Caco-2 (cell line): Measurements from ENCODE around the gene SLC5A3. TPM values are rescaled to one million over a fixed set of nuclear protein-coding genes. Genes with fewer than 3 reads are reported as not detected.

Source experiments
- BruUV-seq: library from RNA; stranded (reverse); fragments of 400-500 nt; replicated peaks from 2 replicates; lab custom pipeline; 2021; lab: Mats Ljungman, UMichigan
- CTCF ChIA-PET: fragments of 300-600 bp; sonication (Branson Sonifier 250); formaldehyde crosslinking; loops from one replicate; lab custom pipeline; 2022; ENCODE audit warnings: antibody characterized with exemption; lab: Charles Lee
- POLR2A ChIA-PET: fragments of 300-600 bp; sonication (Branson Sonifier 250); formaldehyde crosslinking; loops from one replicate; lab custom pipeline; 2022; ENCODE audit warnings: antibody characterized with exemption; lab: Charles Lee
- DNase-seq, 2 experiments: peaks; one replicate each; pipeline versions ENCODE4 v3.0.0 to v3.0.0-alpha.2; 2020 to 2022
- H3K27me3 ChIP-seq: replicated peaks from 2 replicates; pipeline ENCODE4 v1.6.0; 2011; ENCODE audit warnings: low read length; ENCODE audit not compliant: control insufficient read depth, insufficient read depth
- H3K36me3 ChIP-seq: 2 replicates; pipeline ENCODE4 v1.5.1; 2011; ENCODE audit warnings: low read length; ENCODE audit not compliant: control insufficient read depth, insufficient read depth
- H3K4me1 ChIP-seq: fragments of 250-450 bp; sonication (Bioruptor Pico); 2 replicates; pipeline ENCODE4 v1.5.1; 2020; ENCODE audit warnings: mild to moderate bottlenecking
- H3K4me3 ChIP-seq: 2 replicates; pipeline ENCODE4 v1.5.1; 2011; ENCODE audit warnings: low read depth, mild to moderate bottlenecking, control low read depth, low read length
- H3K9me3 ChIP-seq: fragments of 250-450 bp; sonication (Bioruptor Pico); 2 replicates; pipeline ENCODE4 v1.5.1; 2020; ENCODE audit warnings: mild to moderate bottlenecking, moderate library complexity
- H3K27ac Mint-ChIP-seq: one replicate; pipeline ENCODE4 v1.8.0; 2022; ENCODE audit warnings: mixed read lengths; ENCODE audit not compliant: unreplicated experiment
- H3K27me3 Mint-ChIP-seq: one replicate; pipeline ENCODE4 v1.8.0; 2022; ENCODE audit warnings: mixed read lengths; ENCODE audit not compliant: insufficient read depth, unreplicated experiment
- H3K36me3 Mint-ChIP-seq: one replicate; pipeline ENCODE4 v1.8.0; 2022; ENCODE audit warnings: mild to moderate bottlenecking, mixed read lengths; ENCODE audit not compliant: insufficient read depth, unreplicated experiment
- H3K4me1 Mint-ChIP-seq: one replicate; pipeline ENCODE4 v1.8.0; 2022; ENCODE audit warnings: low read depth, mixed read lengths; ENCODE audit not compliant: unreplicated experiment
- H3K4me3 Mint-ChIP-seq: one replicate; pipeline ENCODE4 v1.8.0; 2022; ENCODE audit warnings: mild to moderate bottlenecking, moderate library complexity, mixed read lengths; ENCODE audit not compliant: unreplicated experiment
- H3K9me3 Mint-ChIP-seq: one replicate; pipeline ENCODE4 v1.8.0; 2022; ENCODE audit warnings: mixed read lengths; ENCODE audit not compliant: unreplicated experiment
- intact Hi-C: fragments of 100-400 bp; cut with micrococcal nuclease; formaldehyde crosslinking; loops from one replicate; pipeline ENCODE4 v1.10.0; 2022; ENCODE audit not compliant: unreplicated experiment
- total RNA-seq: library from RNA; stranded (reverse); gene quantifications from 2 replicates; pipeline ENCODE4 v1.2.3, GENCODE V29; 2022
- TF ChIP-seq, protein P1 (sequence below), 2 experiments: fragments of 200-600 bp in 1 of 2; IDR thresholded peaks; 1 replicate in 1 of 2; 2 replicates in 1 of 2; pipeline versions ENCODE4 v1.5.1 to v1.8.0; 2011 to 2022; ENCODE audit warnings: antibody characterized with exemption in 1 of 2, control low read depth in 1 of 2, inconsistent platforms in 1 of 2, low read depth in 1 of 2, low read length in 1 of 2, mild to moderate bottlenecking in 1 of 2, moderate library complexity in 1 of 2; ENCODE audit not compliant: insufficient read depth in 1 of 2, severe bottlenecking in 1 of 2, unreplicated experiment in 1 of 2

Gene SLC5A3
- total RNA-seq, 1 experiment from 2014 or later, result 19.1 TPM

DNA sequence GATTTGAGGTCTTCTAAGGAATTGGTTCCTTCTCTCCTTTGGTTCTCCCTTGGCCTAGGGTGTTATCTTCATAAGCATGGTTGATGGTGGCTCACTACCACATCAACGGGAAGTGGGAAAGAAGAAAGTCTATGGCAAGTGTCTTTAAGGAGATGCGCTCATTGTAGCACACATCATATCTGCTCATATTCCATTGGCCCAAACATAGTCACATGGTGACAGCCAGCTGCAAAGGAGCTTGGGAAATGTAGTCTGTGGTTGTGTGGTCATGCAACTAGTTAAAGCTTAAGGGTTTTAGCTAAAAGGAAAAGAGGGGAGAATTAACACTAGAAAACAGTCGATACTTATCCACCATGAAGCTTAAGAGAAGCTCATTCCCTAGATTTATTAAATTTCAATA lies 11.4 kb upstream of the SLC5A3 start:
- no TSS peak for BruUV-seq
- H3K9me3 Mint-ChIP-seq, result no peaks in the 10 kb centered on the region
- H3K9me3 ChIP-seq, result no peaks in the 10 kb centered on the region
- H3K4me1 ChIP-seq, result peaks cover 30% of the 10 kb centered on the region
- CTCF ChIA-PET, result no interaction called here
- no peaks in the 10 kb centered on the region for H3K27me3 ChIP-seq
- H3K36me3 ChIP-seq, result no peaks in the 10 kb centered on the region
- H3K4me3 ChIP-seq, result no peak overlapping the region
- TF ChIP-seq, protein P1, sequence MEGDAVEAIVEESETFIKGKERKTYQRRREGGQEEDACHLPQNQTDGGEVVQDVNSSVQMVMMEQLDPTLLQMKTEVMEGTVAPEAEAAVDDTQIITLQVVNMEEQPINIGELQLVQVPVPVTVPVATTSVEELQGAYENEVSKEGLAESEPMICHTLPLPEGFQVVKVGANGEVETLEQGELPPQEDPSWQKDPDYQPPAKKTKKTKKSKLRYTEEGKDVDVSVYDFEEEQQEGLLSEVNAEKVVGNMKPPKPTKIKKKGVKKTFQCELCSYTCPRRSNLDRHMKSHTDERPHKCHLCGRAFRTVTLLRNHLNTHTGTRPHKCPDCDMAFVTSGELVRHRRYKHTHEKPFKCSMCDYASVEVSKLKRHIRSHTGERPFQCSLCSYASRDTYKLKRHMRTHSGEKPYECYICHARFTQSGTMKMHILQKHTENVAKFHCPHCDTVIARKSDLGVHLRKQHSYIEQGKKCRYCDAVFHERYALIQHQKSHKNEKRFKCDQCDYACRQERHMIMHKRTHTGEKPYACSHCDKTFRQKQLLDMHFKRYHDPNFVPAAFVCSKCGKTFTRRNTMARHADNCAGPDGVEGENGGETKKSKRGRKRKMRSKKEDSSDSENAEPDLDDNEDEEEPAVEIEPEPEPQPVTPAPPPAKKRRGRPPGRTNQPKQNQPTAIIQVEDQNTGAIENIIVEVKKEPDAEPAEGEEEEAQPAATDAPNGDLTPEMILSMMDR (IDR thresholded peaks at IDR 0.05; ENCODE audit: insufficient read depth in 1 of 2, low read depth in 1 of 2, low read length in 1 of 2, severe bottlenecking in 1 of 2, unreplicated experiment in 1 of 2), result no peak
- POLR2A ChIA-PET, result interaction anchor here (1.0 kb wide), 1 partner anchor 114 kb away, joined by 4 read pairs; no protein-coding TSS in a partner anchor
- H3K27ac Mint-ChIP-seq, result no peak overlapping the region
- no peaks in the 10 kb centered on the region for H3K27me3 Mint-ChIP-seq
- peaks cover 20% of the 10 kb centered on the region for H3K4me1 Mint-ChIP-seq
- intact Hi-C loops, result no loop called here
- H3K4me3 Mint-ChIP-seq, result no peak overlapping the region
- DNase-seq, result peak; percentile 9 to 40
- H3K36me3 Mint-ChIP-seq, result no peaks in the 10 kb centered on the region

DNA sequence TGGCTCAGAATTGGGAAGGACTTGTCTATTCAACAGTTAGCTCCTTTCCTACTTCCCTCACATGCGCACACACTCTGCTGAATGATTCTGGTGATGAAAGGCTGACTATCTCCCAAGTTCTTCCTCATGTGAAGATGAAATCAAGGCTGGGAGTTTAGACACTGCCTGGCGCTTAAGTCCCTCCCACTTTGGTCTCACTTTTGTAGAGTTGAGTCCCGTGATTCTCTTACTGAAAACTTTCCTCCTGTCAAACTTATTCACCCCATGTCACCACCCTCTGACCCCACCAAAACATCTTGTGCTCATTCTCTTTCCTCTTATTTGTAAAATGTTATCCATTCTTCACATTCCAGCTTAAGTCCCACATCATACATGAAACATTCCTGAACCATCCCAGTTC lies 8.4 kb upstream of the SLC5A3 start:
- Histone ChIP-seq H3K4me1 (peaks cover 30% of the 10 kb centered on the region), H3K27me3 (no peaks in the 10 kb centered on the region), H3K9me3 (no peaks in the 10 kb centered on the region), H3K4me3 (no peak overlapping the region), H3K36me3 (no peaks in the 10 kb centered on the region)
- intact Hi-C loops, result no loop called here
- Mint-ChIP-seq H3K36me3 (no peaks in the 10 kb centered on the region), H3K27ac (peak overlapping the region; percentile 45), H3K4me3 (no peak overlapping the region), H3K9me3 (no peaks in the 10 kb centered on the region), H3K27me3 (no peaks in the 10 kb centered on the region), H3K4me1 (peaks cover 20% of the 10 kb centered on the region)
- DNase-seq, result peak; percentile 28 to 38
- ChIA-PET CTCF (no interaction called here), POLR2A (no interaction called here)
- BruUV-seq, result no TSS peak
- TF ChIP-seq, protein P1 (IDR thresholded peaks at IDR 0.05; ENCODE audit: insufficient read depth in 1 of 2, low read depth in 1 of 2, low read length in 1 of 2, severe bottlenecking in 1 of 2, unreplicated experiment in 1 of 2), result no peak

DNA sequence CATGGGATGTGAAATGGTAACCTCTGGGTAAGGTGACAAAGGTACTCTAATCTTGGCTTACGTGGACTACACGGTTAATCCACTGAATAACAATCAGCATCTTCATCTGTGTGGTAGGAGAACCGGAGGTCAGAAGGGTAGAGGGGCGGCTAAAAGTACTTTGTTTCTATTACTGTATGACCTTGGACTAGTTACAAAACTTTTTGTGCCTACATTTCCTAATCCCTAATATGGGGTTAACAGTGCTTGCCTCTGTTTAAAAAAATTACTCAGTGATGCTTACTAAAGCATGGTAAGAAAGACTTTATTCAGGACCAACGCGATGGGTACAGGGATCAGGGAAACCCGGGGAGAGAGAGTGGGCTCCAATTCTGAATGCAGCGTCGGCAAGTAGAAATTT lies 1.7 kb upstream of the SLC5A3 start:
- Mint-ChIP-seq H3K27me3 (no peaks in the 10 kb centered on the region), H3K4me3 (peak overlapping the region; percentile 81), H3K9me3 (no peaks in the 10 kb centered on the region), H3K4me1 (peaks cover 32% of the 10 kb centered on the region), H3K36me3 (peaks cover 34% of the 10 kb centered on the region), H3K27ac (peak overlapping the region; percentile 95)
- H3K27me3 ChIP-seq, result no peaks in the 10 kb centered on the region
- TF ChIP-seq, protein P1 (IDR thresholded peaks at IDR 0.05; ENCODE audit: insufficient read depth in 1 of 2, low read depth in 1 of 2, low read length in 1 of 2, severe bottlenecking in 1 of 2, unreplicated experiment in 1 of 2), result no peak
- no peak for DNase-seq
- CTCF ChIA-PET, result no interaction called here
- intact Hi-C loops, result loop anchor here (5.0 kb wide), 1 partner anchor 124 kb away; no protein-coding TSS in a partner anchor
- POLR2A ChIA-PET, result no interaction called here
- no TSS peak for BruUV-seq
- peaks cover 27% of the 10 kb centered on the region for H3K4me1 ChIP-seq
- no peak overlapping the region for H3K4me3 ChIP-seq
- H3K9me3 ChIP-seq, result no peaks in the 10 kb centered on the region
- no peaks in the 10 kb centered on the region for H3K36me3 ChIP-seq
